ENCODE data around the gene ATP11A. TPM values are rescaled to one million over a fixed set of nuclear protein-coding genes. Genes with fewer than 3 reads are reported as not detected.

Gene ATP11A
- total and polyA plus RNA-seq, 10 donors: 2.7 to 91.3 (median 59.1) TPM

DNA sequence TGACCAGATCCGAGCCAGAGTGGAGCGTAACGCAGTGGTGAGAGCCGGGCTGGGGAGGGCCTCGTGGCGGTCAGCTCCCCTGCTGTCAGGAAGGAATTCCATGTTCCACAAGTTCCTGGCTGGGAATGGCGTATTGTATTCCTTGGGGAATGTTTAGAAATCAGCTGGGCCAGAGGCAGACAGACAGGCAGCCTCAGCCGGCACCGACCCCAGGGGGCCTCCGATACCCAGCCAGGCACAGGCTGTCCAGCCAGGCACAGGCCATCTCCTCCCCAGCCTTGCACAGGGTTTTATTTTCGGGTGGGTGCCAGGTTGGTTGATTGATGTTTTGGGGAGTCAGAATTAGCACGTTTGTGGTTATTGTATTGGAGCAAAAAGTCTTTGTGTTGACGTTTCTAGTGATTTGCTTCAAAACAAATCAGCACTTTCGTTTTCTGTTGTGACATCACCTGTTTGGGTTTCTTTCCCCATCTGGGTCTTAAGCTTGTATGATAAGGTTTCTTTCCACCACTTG, 152.6 kb downstream of the ATP11A start:
- DNase-seq: peak; percentile 31
- Histone ChIP-seq H3K36me3 (peaks cover 0 to 93% (median 51%) of the 10 kb centered on the region in 6 donors), H3K27me3 (replicated peaks in 1 of 7) (no peaks in the 10 kb centered on the region), H3K4me1 (no peaks in the 10 kb centered on the region), H3K4me3 (no peak overlapping the region), H3K9me3 (no peaks in the 10 kb centered on the region), H3K27ac (no peak overlapping the region)
- intact Hi-C loops (cut with DNase I; ENCODE audit: low total_unique reads): no loop called here
- WGBS, 5 donors: 85 to 88% (median 87%) methylated on average over 14 of the region's 14 CpGs
- TF ChIP-seq POLR2A (IDR thresholded peaks at IDR 0.05): no peak
- no peak for TF ChIP-seq POLR2AphosphoS5 (IDR thresholded peaks at IDR 0.05)
- TF ChIP-seq, protein P1, sequence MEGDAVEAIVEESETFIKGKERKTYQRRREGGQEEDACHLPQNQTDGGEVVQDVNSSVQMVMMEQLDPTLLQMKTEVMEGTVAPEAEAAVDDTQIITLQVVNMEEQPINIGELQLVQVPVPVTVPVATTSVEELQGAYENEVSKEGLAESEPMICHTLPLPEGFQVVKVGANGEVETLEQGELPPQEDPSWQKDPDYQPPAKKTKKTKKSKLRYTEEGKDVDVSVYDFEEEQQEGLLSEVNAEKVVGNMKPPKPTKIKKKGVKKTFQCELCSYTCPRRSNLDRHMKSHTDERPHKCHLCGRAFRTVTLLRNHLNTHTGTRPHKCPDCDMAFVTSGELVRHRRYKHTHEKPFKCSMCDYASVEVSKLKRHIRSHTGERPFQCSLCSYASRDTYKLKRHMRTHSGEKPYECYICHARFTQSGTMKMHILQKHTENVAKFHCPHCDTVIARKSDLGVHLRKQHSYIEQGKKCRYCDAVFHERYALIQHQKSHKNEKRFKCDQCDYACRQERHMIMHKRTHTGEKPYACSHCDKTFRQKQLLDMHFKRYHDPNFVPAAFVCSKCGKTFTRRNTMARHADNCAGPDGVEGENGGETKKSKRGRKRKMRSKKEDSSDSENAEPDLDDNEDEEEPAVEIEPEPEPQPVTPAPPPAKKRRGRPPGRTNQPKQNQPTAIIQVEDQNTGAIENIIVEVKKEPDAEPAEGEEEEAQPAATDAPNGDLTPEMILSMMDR (IDR thresholded peaks at IDR 0.05 in 8 of 11, conservative IDR thresholded peaks at IDR 0.05 in 3 of 11): no peak

DNA sequence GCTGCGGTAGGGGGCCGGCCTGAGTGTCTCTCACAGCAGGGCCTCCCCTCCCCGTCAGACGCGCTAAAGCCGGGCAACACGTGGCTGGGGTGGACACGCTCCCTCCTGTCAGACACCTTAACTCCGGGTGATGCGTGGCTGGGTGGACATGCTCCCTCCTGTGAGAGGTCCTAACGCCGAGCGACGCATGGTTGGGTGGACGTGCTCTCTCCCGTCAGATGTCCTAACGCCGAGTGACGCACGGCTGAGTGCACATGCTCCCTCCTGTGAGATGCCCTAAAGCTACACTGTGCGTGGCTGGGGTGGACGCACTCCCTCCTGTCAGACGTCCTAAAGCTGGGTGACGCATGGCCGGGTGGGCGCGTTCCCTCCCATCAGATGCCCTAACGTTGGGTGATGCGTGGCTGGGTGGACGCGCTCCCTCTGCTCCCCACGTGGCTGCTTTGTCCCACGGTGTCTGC, 153.1 kb downstream of the ATP11A start:
- intact Hi-C loops (cut with DNase I; ENCODE audit: low total_unique reads): no loop called here
- Histone ChIP-seq H3K27ac (no peak overlapping the region), H3K4me1 (no peaks in the 10 kb centered on the region), H3K36me3 (peaks cover 0 to 93% (median 48%) of the 10 kb centered on the region in 6 donors), H3K9me3 (peaks cover 0 to 5% (median 0%) of the 10 kb centered on the region in 8 donors), H3K4me3 (no peak overlapping the region), H3K27me3 (replicated peaks in 1 of 7) (no peaks in the 10 kb centered on the region)
- TF ChIP-seq POLR2AphosphoS5 (IDR thresholded peaks at IDR 0.05): no peak
- no peak for TF ChIP-seq POLR2A (IDR thresholded peaks at IDR 0.05)
- TF ChIP-seq, protein P1 (IDR thresholded peaks at IDR 0.05 in 8 of 11, conservative IDR thresholded peaks at IDR 0.05 in 3 of 11): no peak
- DNase-seq: peak; percentile 64
- WGBS, 5 donors: 95 to 97% (median 96%) methylated on average over 28 to 33 of the region's 33 CpGs

DNA sequence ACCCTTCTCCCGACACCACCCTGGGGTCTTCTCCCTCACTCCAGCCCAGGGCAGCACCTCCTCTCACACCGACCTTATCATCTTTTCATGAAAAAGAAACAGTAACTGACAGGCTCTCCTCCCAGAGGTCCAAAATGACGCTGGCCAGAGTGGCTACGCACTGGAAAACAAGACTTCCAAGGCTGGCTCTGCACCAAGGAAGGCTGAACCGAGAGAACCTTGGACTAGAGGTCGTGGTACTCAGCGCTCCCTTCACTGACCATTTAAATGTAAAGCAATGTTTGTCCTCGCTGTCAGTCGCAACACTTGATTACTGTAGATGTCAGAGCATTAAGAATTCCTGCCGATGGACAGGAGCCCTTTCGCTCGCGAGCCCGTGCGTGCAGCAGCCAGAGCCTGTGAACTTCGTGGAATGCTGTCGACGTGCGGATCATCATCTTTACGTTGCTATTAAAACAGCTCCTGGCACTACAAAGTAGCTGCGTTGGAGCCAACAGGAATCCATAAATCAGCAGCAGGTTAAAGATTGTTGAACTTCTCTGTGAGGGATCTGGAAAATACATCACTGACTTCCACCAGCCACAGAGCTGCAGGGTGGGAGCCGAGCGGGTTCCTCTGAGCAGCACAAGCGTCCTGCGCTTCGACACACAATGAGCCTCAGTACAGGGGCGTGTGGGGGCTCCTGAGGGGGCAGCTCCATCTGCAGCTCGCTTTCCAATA, 153.7 kb downstream of the ATP11A start:
- intact Hi-C loops (cut with DNase I; ENCODE audit: low total_unique reads): no loop called here
- TF ChIP-seq POLR2AphosphoS5 (IDR thresholded peaks at IDR 0.05): peak in 1 of 3 donors; percentile 18
- TF ChIP-seq, protein P1 (IDR thresholded peaks at IDR 0.05 in 8 of 11, conservative IDR thresholded peaks at IDR 0.05 in 3 of 11): no peak
- H3K36me3 ChIP-seq: peaks cover 0 to 93% (median 43%) of the 10 kb centered on the region in 6 donors
- H3K4me1 ChIP-seq: no peaks in the 10 kb centered on the region
- H3K27me3 ChIP-seq (replicated peaks in 1 of 7): no peaks in the 10 kb centered on the region
- H3K27ac ChIP-seq: no peak overlapping the region
- peak; percentile 51 for DNase-seq
- H3K4me3 ChIP-seq: no peak overlapping the region
- 88 to 94% (median 92%) methylated on average over 28 of the region's 28 CpGs for WGBS, 5 donors
- H3K9me3 ChIP-seq: peaks cover 0 to 5% (median 0%) of the 10 kb centered on the region in 8 donors

DNA sequence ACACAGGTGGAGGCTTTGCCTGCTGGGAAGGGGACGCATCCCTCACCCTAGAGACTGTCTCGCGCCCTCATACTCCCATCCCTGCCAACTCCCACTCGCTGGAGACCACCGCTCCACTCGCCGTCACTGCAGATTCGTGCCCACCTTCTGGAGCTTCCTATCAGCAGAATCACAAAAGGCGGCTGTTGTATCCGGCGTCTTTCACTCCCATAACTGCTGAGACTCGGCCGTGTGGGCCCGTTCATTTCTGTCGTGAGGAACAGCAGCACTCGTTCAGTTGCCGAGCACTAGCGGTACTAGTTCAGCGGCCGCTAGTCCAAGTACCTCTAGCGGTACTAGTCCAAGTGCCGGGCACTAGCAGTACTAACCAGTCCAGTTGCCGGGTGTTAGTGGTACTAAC, 154.6 kb downstream of the ATP11A start:
- Histone ChIP-seq H3K4me1 (no peaks in the 10 kb centered on the region), H3K9me3 (peaks cover 0 to 5% (median 0%) of the 10 kb centered on the region in 8 donors), H3K36me3 (peaks cover 0 to 90% (median 35%) of the 10 kb centered on the region in 6 donors), H3K27ac (no peak overlapping the region), H3K4me3 (no peak overlapping the region), H3K27me3 (replicated peaks in 1 of 7) (no peaks in the 10 kb centered on the region)
- intact Hi-C loops (cut with DNase I; ENCODE audit: low total_unique reads): no loop called here
- TF ChIP-seq, protein P1 (IDR thresholded peaks at IDR 0.05 in 8 of 11, conservative IDR thresholded peaks at IDR 0.05 in 3 of 11): no peak
- peak; percentile 58 for DNase-seq
- WGBS, 5 donors: 88 to 97% (median 94%) methylated on average over 23 of the region's 23 CpGs
